GM23338 (cell line): Measurements from ENCODE around the gene AGBL4. TPM values are rescaled to one million over a fixed set of nuclear protein-coding genes. Genes with fewer than 3 reads are reported as not detected.

Source experiments
- ATAC-seq: fragments of 200-7000 bp; cut with Tn5 transposase; 3 replicates; pipeline ENCODE4 v1.9.1; 2020
- DNase-seq: peaks from one replicate; pipeline ENCODE4 v3.0.0-alpha.2; 2015; ENCODE audit warnings: low spot score
- H2AFZ ChIP-seq: fragments of 200-600 bp; sonication (generic); 2 replicates; pipeline ENCODE4 v1.8.0; 2016; ENCODE audit warnings: antibody characterized with exemption, mild to moderate bottlenecking, moderate library complexity
- H3F3A ChIP-seq: fragments of 200-600 bp; sonication (generic); replicated peaks from 2 replicates; pipeline ENCODE4 v1.8.0; 2017; ENCODE audit warnings: antibody characterized with exemption, mixed run types, low read depth
- H3K27ac ChIP-seq: fragments of 200-600 bp; sonication (generic); 2 replicates; pipeline ENCODE4 v1.6.1; 2016; ENCODE audit warnings: low read depth
- H3K27me3 ChIP-seq: fragments of 200-600 bp; sonication (generic); 2 replicates; pipeline ENCODE4 v1.8.0; 2016; ENCODE audit warnings: mild to moderate bottlenecking, mixed run types, moderate library complexity; ENCODE audit not compliant: insufficient read depth
- H3K36me3 ChIP-seq: fragments of 200-600 bp; sonication (generic); 2 replicates; pipeline ENCODE4 v1.8.0; 2016; ENCODE audit warnings: mild to moderate bottlenecking; ENCODE audit not compliant: insufficient read depth
- H3K4me1 ChIP-seq: fragments of 200-600 bp; sonication (generic); 2 replicates; pipeline ENCODE4 v1.8.0; 2016; ENCODE audit warnings: mild to moderate bottlenecking, moderate library complexity; ENCODE audit not compliant: insufficient read depth
- H3K4me2 ChIP-seq: fragments of 200-600 bp; sonication (generic); 2 replicates; pipeline ENCODE4 v1.7.1; 2017; ENCODE audit warnings: mixed run types
- H3K4me3 ChIP-seq: fragments of 200-600 bp; sonication (generic); 2 replicates; pipeline ENCODE4 v1.6.1; 2016; ENCODE audit warnings: mixed run types
- H3K79me2 ChIP-seq: fragments of 200-600 bp; sonication (generic); replicated peaks from 2 replicates; pipeline ENCODE4 v1.8.0; 2017; ENCODE audit warnings: mild to moderate bottlenecking; ENCODE audit not compliant: insufficient read depth
- H3K9me2 ChIP-seq: fragments of 200-600 bp; sonication (generic); 2 replicates; pipeline ENCODE4 v1.8.0; 2017; ENCODE audit not compliant: insufficient read depth
- H4K20me1 ChIP-seq: fragments of 200-600 bp; sonication (generic); replicated peaks from 2 replicates; pipeline ENCODE4 v1.8.0; 2017; ENCODE audit warnings: mild to moderate bottlenecking; ENCODE audit not compliant: insufficient read depth
- H3K27ac Mint-ChIP-seq: 2 replicates; pipeline ENCODE4 v1.8.0; 2020; ENCODE audit warnings: inconsistent platforms, mild to moderate bottlenecking, moderate library complexity, mixed read lengths
- H3K27me3 Mint-ChIP-seq: 3 replicates; pipeline ENCODE4 v1.8.0; 2022; ENCODE audit warnings: low read depth, mild to moderate bottlenecking, moderate library complexity, mixed read lengths, inconsistent platforms; ENCODE audit not compliant: insufficient read depth, poor library complexity
- H3K36me3 Mint-ChIP-seq: 3 replicates; pipeline ENCODE4 v1.8.0; 2021; ENCODE audit warnings: low read depth, mild to moderate bottlenecking, inconsistent platforms, moderate library complexity, mixed read lengths
- H3K4me1 Mint-ChIP-seq: 3 replicates; pipeline ENCODE4 v1.8.0; 2020; ENCODE audit warnings: mild to moderate bottlenecking, inconsistent platforms, mixed read lengths
- H3K4me3 Mint-ChIP-seq: 3 replicates; pipeline ENCODE4 v1.8.0; 2021; ENCODE audit warnings: moderate library complexity, mild to moderate bottlenecking, inconsistent platforms, mixed read lengths
- H3K9me3 Mint-ChIP-seq: 3 replicates; pipeline ENCODE4 v1.8.0; 2020; ENCODE audit warnings: moderate library complexity, mild to moderate bottlenecking, inconsistent platforms, mixed read lengths
- CREB1 ChIP-seq: fragments of 250-450 bp; sonication (Bioruptor Pico); IDR thresholded peaks from 2 replicates; pipeline ENCODE4 v1.5.0; 2020; ENCODE audit warnings: low read depth, mild to moderate bottlenecking, moderate library complexity
- ETS1 ChIP-seq: IDR thresholded peaks from 2 replicates; pipeline ENCODE4 v1.6.1; 2016; ENCODE audit warnings: antibody characterized with exemption
- EZH2 ChIP-seq: fragments of 200-600 bp; sonication (generic); IDR thresholded peaks from one replicate; pipeline ENCODE4 v1.8.0; 2017; ENCODE audit warnings: antibody characterized with exemption, mild to moderate bottlenecking, low read depth; ENCODE audit not compliant: unreplicated experiment
- EZH2phosphoT487 ChIP-seq: fragments of 200-600 bp; sonication (generic); IDR thresholded peaks from one replicate; pipeline ENCODE4 v1.8.1; 2018; ENCODE audit warnings: antibody characterized with exemption; ENCODE audit not compliant: unreplicated experiment
- JUNB ChIP-seq: IDR thresholded peaks from one replicate; pipeline ENCODE4 v1.6.1; 2016; ENCODE audit warnings: antibody characterized with exemption; ENCODE audit not compliant: unreplicated experiment
- NANOG ChIP-seq: IDR thresholded peaks from 2 replicates; pipeline ENCODE4 v1.6.1; 2016; ENCODE audit warnings: antibody characterized with exemption, borderline replicate concordance
- POLR2AphosphoS5 ChIP-seq: IDR thresholded peaks from 2 replicates; pipeline ENCODE4 v1.6.1; 2016; ENCODE audit warnings: antibody characterized with exemption, low read depth
- STAT1 ChIP-seq: IDR thresholded peaks from one replicate; pipeline ENCODE4 v1.6.1; 2016; ENCODE audit warnings: antibody characterized with exemption; ENCODE audit not compliant: unreplicated experiment
- ZNF114 ChIP-seq: fragments of 250-450 bp; sonication (Bioruptor Pico); IDR thresholded peaks from 2 replicates; pipeline ENCODE4 v1.5.0; 2020; ENCODE audit warnings: mild to moderate bottlenecking, moderate library complexity
- ZNF331 ChIP-seq: fragments of 250-450 bp; sonication (Bioruptor Pico); IDR thresholded peaks from 2 replicates; pipeline ENCODE4 v1.5.0; 2020; ENCODE audit warnings: low read depth, mild to moderate bottlenecking, moderate library complexity
- polyA plus RNA-seq: library from polyadenylated mRNA; unstranded; fragments of >200 nt; fragmentation: Nextera tagmentation; extraction: Ambion mirVana; gene quantifications from 2 replicates; pipeline ENCODE4 v1.2.1, GENCODE V29; 2016
- total RNA-seq: library from RNA; depleted of rRNA; stranded (reverse); fragments of >200 nt; shearing (Covaris generic); gene quantifications from 2 replicates; pipeline ENCODE4 v1.2.3, GENCODE V29; 2014
- TF ChIP-seq, protein P1 (sequence below): fragments of 250-450 bp; sonication (Bioruptor Pico); IDR thresholded peaks from 2 replicates; pipeline ENCODE4 v1.5.0; 2020; ENCODE audit warnings: mild to moderate bottlenecking, moderate library complexity
- TF ChIP-seq, protein P2 (sequence below), 2 experiments: fragments of 200-600 bp in 1 of 2; sonication (generic) in 1 of 2; conservative IDR thresholded peaks; 2 replicates each; pipeline versions ENCODE4 v1.5.1 to v1.6.1; 2016 to 2017; ENCODE audit warnings: antibody characterized with exemption in 2 of 2, low read depth in 2 of 2, mild to moderate bottlenecking in 2 of 2, moderate library complexity in 1 of 2
- TF ChIP-seq, protein P3 (sequence below): IDR thresholded peaks from one replicate; pipeline ENCODE4 v1.6.1; 2018; ENCODE audit warnings: antibody characterized with exemption; ENCODE audit not compliant: unreplicated experiment

The AGBL4 gene
- total and polyA plus RNA-seq, 2 experiments from 2014 or later = 0.91 to 1.5 TPM

- no peak for TF ChIP-seq ZNF114 (CRISPR knock-in tag)
- TF ChIP-seq JUNB = no peak
- no peak for TF ChIP-seq NANOG
- TF ChIP-seq CREB1 (CRISPR knock-in tag) = no peak
- TF ChIP-seq EZH2phosphoT487 = no peak
- TF ChIP-seq, protein P1, sequence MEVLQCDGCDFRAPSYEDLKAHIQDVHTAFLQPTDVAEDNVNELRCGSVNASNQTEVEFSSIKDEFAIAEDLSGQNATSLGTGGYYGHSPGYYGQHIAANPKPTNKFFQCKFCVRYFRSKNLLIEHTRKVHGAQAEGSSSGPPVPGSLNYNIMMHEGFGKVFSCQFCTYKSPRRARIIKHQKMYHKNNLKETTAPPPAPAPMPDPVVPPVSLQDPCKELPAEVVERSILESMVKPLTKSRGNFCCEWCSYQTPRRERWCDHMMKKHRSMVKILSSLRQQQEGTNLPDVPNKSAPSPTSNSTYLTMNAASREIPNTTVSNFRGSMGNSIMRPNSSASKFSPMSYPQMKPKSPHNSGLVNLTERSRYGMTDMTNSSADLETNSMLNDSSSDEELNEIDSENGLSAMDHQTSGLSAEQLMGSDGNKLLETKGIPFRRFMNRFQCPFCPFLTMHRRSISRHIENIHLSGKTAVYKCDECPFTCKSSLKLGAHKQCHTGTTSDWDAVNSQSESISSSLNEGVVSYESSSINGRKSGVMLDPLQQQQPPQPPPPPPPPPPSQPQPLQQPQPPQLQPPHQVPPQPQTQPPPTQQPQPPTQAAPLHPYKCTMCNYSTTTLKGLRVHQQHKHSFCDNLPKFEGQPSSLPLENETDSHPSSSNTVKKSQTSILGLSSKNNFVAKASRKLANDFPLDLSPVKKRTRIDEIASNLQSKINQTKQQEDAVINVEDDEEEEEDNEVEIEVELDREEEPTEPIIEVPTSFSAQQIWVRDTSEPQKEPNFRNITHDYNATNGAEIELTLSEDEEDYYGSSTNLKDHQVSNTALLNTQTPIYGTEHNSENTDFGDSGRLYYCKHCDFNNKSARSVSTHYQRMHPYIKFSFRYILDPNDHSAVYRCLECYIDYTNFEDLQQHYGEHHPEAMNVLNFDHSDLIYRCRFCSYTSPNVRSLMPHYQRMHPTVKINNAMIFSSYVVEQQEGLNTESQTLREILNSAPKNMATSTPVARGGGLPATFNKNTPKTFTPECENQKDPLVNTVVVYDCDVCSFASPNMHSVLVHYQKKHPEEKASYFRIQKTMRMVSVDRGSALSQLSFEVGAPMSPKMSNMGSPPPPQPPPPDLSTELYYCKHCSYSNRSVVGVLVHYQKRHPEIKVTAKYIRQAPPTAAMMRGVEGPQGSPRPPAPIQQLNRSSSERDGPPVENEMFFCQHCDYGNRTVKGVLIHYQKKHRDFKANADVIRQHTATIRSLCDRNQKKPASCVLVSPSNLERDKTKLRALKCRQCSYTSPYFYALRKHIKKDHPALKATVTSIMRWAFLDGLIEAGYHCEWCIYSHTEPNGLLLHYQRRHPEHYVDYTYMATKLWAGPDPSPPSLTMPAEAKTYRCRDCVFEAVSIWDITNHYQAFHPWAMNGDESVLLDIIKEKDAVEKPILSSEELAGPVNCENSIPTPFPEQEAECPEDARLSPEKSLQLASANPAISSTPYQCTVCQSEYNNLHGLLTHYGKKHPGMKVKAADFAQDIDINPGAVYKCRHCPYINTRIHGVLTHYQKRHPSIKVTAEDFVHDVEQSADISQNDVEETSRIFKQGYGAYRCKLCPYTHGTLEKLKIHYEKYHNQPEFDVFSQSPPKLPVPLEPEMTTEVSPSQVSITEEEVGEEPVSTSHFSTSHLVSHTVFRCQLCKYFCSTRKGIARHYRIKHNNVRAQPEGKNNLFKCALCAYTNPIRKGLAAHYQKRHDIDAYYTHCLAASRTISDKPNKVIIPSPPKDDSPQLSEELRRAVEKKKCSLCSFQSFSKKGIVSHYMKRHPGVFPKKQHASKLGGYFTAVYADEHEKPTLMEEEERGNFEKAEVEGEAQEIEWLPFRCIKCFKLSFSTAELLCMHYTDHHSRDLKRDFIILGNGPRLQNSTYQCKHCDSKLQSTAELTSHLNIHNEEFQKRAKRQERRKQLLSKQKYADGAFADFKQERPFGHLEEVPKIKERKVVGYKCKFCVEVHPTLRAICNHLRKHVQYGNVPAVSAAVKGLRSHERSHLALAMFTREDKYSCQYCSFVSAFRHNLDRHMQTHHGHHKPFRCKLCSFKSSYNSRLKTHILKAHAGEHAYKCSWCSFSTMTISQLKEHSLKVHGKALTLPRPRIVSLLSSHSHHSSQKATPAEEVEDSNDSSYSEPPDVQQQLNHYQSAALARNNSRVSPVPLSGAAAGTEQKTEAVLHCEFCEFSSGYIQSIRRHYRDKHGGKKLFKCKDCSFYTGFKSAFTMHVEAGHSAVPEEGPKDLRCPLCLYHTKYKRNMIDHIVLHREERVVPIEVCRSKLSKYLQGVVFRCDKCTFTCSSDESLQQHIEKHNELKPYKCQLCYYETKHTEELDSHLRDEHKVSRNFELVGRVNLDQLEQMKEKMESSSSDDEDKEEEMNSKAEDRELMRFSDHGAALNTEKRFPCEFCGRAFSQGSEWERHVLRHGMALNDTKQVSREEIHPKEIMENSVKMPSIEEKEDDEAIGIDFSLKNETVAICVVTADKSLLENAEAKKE (CRISPR knock-in tag) = no peak
- no peak for TF ChIP-seq ETS1
- no peak for TF ChIP-seq POLR2AphosphoS5
- TF ChIP-seq ZNF331 (CRISPR knock-in tag) = no peak
- TF ChIP-seq STAT1 = no peak
- TF ChIP-seq, protein P2, sequence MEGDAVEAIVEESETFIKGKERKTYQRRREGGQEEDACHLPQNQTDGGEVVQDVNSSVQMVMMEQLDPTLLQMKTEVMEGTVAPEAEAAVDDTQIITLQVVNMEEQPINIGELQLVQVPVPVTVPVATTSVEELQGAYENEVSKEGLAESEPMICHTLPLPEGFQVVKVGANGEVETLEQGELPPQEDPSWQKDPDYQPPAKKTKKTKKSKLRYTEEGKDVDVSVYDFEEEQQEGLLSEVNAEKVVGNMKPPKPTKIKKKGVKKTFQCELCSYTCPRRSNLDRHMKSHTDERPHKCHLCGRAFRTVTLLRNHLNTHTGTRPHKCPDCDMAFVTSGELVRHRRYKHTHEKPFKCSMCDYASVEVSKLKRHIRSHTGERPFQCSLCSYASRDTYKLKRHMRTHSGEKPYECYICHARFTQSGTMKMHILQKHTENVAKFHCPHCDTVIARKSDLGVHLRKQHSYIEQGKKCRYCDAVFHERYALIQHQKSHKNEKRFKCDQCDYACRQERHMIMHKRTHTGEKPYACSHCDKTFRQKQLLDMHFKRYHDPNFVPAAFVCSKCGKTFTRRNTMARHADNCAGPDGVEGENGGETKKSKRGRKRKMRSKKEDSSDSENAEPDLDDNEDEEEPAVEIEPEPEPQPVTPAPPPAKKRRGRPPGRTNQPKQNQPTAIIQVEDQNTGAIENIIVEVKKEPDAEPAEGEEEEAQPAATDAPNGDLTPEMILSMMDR (conservative IDR thresholded peaks at IDR 0.05; ENCODE audit: low read depth in 2 of 2) = no peak
- TF ChIP-seq EZH2 = no peak
- TF ChIP-seq, protein P3, sequence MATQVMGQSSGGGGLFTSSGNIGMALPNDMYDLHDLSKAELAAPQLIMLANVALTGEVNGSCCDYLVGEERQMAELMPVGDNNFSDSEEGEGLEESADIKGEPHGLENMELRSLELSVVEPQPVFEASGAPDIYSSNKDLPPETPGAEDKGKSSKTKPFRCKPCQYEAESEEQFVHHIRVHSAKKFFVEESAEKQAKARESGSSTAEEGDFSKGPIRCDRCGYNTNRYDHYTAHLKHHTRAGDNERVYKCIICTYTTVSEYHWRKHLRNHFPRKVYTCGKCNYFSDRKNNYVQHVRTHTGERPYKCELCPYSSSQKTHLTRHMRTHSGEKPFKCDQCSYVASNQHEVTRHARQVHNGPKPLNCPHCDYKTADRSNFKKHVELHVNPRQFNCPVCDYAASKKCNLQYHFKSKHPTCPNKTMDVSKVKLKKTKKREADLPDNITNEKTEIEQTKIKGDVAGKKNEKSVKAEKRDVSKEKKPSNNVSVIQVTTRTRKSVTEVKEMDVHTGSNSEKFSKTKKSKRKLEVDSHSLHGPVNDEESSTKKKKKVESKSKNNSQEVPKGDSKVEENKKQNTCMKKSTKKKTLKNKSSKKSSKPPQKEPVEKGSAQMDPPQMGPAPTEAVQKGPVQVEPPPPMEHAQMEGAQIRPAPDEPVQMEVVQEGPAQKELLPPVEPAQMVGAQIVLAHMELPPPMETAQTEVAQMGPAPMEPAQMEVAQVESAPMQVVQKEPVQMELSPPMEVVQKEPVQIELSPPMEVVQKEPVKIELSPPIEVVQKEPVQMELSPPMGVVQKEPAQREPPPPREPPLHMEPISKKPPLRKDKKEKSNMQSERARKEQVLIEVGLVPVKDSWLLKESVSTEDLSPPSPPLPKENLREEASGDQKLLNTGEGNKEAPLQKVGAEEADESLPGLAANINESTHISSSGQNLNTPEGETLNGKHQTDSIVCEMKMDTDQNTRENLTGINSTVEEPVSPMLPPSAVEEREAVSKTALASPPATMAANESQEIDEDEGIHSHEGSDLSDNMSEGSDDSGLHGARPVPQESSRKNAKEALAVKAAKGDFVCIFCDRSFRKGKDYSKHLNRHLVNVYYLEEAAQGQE = no peak
- DNase-seq (no peak), ATAC-seq (no peak)
- no peaks in the 10 kb centered on the region; the same call in 1 of the 2 replicates for H3K4me1 ChIP-seq
- H3K4me2 ChIP-seq = no peak overlapping the region
- H3K36me3 Mint-ChIP-seq = no peaks in the 10 kb centered on the region
- H3K27me3 Mint-ChIP-seq = peaks cover 3% of the 10 kb centered on the region
- no peaks in the 10 kb centered on the region for H3K27me3 ChIP-seq
- H3K4me3 Mint-ChIP-seq = no peak overlapping the region
- H3K36me3 ChIP-seq = peaks cover 3% of the 10 kb centered on the region; the same call in 1 of the 2 replicates
- H3F3A ChIP-seq = no peaks in the 10 kb centered on the region
- no peak overlapping the region for H3K27ac Mint-ChIP-seq
- H3K4me1 Mint-ChIP-seq = peaks cover 13% of the 10 kb centered on the region; the same call in 2 of the 3 replicates
- H3K9me3 Mint-ChIP-seq = no peaks in the 10 kb centered on the region
- no peaks in the 10 kb centered on the region for H3K79me2 ChIP-seq
- H3K27ac ChIP-seq = no peak overlapping the region
- H2AFZ ChIP-seq = no peak overlapping the region
- peaks cover 5% of the 10 kb centered on the region; the same call in 1 of the 2 replicates for H3K9me2 ChIP-seq
- H3K4me3 ChIP-seq = no peak overlapping the region
- H4K20me1 ChIP-seq = no peaks in the 10 kb centered on the region
Observed at GRCh38 chr1:48750109-48750508, 1273.6 kb downstream of the AGBL4 start.
